ENCODE results near the gene SLC9A9.

SLC9A9 gene

GRCh38 chr3:143221446-143221845, 626.8 kb downstream of the SLC9A9 start (continued):
- no peak for TF ChIP-seq ESRRG (CRISPR knock-in tag; IDR thresholded peaks at IDR 0.05)
- TF ChIP-seq POU6F1 (CRISPR knock-in tag; IDR thresholded peaks at IDR 0.05; ENCODE audit: borderline replicate concordance, low read depth): no peak
- TF ChIP-seq GLIS3 (CRISPR knock-in tag; IDR thresholded peaks at IDR 0.05): no peak

- TF ChIP-seq TSHZ2 (CRISPR knock-in tag; IDR thresholded peaks at IDR 0.05): no peak
- TF ChIP-seq ZC3H10 (CRISPR knock-in tag; IDR thresholded peaks at IDR 0.05): no peak
- no peak for TF ChIP-seq ZNF8 (CRISPR knock-in tag; IDR thresholded peaks at IDR 0.05)
- no peak for TF ChIP-seq OSR1 (CRISPR knock-in tag; IDR thresholded peaks at IDR 0.05)
- ATAC-seq: no peak
These were observed 627.5 kb downstream of the SLC9A9 start for GRCh38 chr3:143220741-143221140.

- ATAC-seq: no peak
- TF ChIP-seq ZFP30 (CRISPR knock-in tag; IDR thresholded peaks at IDR 0.05): no peak
- no peak for TF ChIP-seq GLIS3 (CRISPR knock-in tag; IDR thresholded peaks at IDR 0.05)
- no peak for TF ChIP-seq ZNF565 (CRISPR knock-in tag; conservative IDR thresholded peaks at IDR 0.05; ENCODE audit: low read depth)
- TF ChIP-seq ESRRG (CRISPR knock-in tag; IDR thresholded peaks at IDR 0.05): no peak
- TF ChIP-seq ZFP3 (CRISPR knock-in tag; IDR thresholded peaks at IDR 0.05): no peak
- TF ChIP-seq CSRNP3 (CRISPR knock-in tag; IDR thresholded peaks at IDR 0.05): no peak
- TF ChIP-seq PATZ1 (CRISPR knock-in tag; IDR thresholded peaks at IDR 0.05; ENCODE audit: borderline replicate concordance): no peak
- TF ChIP-seq TCF4 (CRISPR knock-in tag; IDR thresholded peaks at IDR 0.05; ENCODE audit: borderline replicate concordance): no peak
- TF ChIP-seq PPARA (CRISPR knock-in tag; IDR thresholded peaks at IDR 0.05; ENCODE audit: borderline replicate concordance): no peak
- TF ChIP-seq OSR1 (CRISPR knock-in tag; IDR thresholded peaks at IDR 0.05): no peak
- no peak for TF ChIP-seq ZNF8 (CRISPR knock-in tag; IDR thresholded peaks at IDR 0.05)
- no peak for TF ChIP-seq SNAI2 (CRISPR knock-in tag; IDR thresholded peaks at IDR 0.05)
- no peak for TF ChIP-seq TSHZ2 (CRISPR knock-in tag; IDR thresholded peaks at IDR 0.05)
These were observed 630.0 kb downstream of the SLC9A9 start for GRCh38 chr3:143218166-143218835.

GRCh38 chr3:143217283-143217682, 631.0 kb downstream of the SLC9A9 start:
- TF ChIP-seq PPARA (CRISPR knock-in tag; IDR thresholded peaks at IDR 0.05; ENCODE audit: borderline replicate concordance): no peak
- TF ChIP-seq RARB (CRISPR knock-in tag; IDR thresholded peaks at IDR 0.05): no peak
- no peak for TF ChIP-seq ISL1 (CRISPR knock-in tag; IDR thresholded peaks at IDR 0.05)
- no peak for TF ChIP-seq POU6F1 (CRISPR knock-in tag; IDR thresholded peaks at IDR 0.05; ENCODE audit: borderline replicate concordance, low read depth)
- no peak for TF ChIP-seq CSDC2 (CRISPR knock-in tag; IDR thresholded peaks at IDR 0.05)
- ATAC-seq: no peak
